Measurements from ENCODE around the gene SLC30A2.

DNA sequence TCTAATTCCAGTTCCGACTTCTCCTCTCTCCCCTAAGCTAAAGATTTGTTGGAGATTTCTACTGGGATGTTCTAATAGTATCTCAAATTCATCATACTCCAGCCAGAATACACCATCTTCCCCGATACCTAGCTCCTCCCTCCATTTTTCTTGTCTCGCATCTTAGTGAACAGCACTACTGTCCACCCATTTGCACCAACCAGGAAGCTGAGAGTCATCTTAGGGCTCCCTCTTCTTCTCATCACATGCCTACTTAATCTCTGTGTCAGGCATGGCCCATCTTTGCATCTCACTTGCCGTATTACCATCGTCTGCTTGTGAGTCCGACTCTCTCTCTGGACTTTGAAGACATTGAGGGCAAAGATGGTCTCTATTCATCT, 25.0 kb upstream of the SLC30A2 start:
- no peak for TF ChIP-seq POLR2AphosphoS5 (IDR thresholded peaks at IDR 0.05; ENCODE audit: low read depth, low read length)
- TF ChIP-seq, protein P1, sequence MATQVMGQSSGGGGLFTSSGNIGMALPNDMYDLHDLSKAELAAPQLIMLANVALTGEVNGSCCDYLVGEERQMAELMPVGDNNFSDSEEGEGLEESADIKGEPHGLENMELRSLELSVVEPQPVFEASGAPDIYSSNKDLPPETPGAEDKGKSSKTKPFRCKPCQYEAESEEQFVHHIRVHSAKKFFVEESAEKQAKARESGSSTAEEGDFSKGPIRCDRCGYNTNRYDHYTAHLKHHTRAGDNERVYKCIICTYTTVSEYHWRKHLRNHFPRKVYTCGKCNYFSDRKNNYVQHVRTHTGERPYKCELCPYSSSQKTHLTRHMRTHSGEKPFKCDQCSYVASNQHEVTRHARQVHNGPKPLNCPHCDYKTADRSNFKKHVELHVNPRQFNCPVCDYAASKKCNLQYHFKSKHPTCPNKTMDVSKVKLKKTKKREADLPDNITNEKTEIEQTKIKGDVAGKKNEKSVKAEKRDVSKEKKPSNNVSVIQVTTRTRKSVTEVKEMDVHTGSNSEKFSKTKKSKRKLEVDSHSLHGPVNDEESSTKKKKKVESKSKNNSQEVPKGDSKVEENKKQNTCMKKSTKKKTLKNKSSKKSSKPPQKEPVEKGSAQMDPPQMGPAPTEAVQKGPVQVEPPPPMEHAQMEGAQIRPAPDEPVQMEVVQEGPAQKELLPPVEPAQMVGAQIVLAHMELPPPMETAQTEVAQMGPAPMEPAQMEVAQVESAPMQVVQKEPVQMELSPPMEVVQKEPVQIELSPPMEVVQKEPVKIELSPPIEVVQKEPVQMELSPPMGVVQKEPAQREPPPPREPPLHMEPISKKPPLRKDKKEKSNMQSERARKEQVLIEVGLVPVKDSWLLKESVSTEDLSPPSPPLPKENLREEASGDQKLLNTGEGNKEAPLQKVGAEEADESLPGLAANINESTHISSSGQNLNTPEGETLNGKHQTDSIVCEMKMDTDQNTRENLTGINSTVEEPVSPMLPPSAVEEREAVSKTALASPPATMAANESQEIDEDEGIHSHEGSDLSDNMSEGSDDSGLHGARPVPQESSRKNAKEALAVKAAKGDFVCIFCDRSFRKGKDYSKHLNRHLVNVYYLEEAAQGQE (IDR thresholded peaks at IDR 0.05; ENCODE audit: insufficient read depth in 1 of 2, low read depth in 2 of 2, low read length in 2 of 2): no peak
- no peak for TF ChIP-seq SIN3A (IDR thresholded peaks at IDR 0.05; ENCODE audit: borderline replicate concordance, insufficient read depth, low read length)
- TF ChIP-seq TAF1 (IDR thresholded peaks at IDR 0.05; ENCODE audit: borderline replicate concordance, insufficient read depth, low read length): no peak

All from PFSK-1 (cell line).